Activated CD8-positive, alpha-beta memory T cell treated with anti-CD3 and anti-CD28 coated beads for 4 hours (primary cell): ENCODE data around the gene APOE.
"Not testable (repeated sequence)": the region's sequence is repeated elsewhere in the genome, so short reads cannot be mapped to it uniquely, and the experiment has no call there.

Source experiments
- DNase-seq, 2 donors: peaks; one replicate each; pipeline ENCODE4 v3.0.0-alpha.2; 2020; ENCODE audit warnings: low read depth in 2 of 2

APOE gene

DNA sequence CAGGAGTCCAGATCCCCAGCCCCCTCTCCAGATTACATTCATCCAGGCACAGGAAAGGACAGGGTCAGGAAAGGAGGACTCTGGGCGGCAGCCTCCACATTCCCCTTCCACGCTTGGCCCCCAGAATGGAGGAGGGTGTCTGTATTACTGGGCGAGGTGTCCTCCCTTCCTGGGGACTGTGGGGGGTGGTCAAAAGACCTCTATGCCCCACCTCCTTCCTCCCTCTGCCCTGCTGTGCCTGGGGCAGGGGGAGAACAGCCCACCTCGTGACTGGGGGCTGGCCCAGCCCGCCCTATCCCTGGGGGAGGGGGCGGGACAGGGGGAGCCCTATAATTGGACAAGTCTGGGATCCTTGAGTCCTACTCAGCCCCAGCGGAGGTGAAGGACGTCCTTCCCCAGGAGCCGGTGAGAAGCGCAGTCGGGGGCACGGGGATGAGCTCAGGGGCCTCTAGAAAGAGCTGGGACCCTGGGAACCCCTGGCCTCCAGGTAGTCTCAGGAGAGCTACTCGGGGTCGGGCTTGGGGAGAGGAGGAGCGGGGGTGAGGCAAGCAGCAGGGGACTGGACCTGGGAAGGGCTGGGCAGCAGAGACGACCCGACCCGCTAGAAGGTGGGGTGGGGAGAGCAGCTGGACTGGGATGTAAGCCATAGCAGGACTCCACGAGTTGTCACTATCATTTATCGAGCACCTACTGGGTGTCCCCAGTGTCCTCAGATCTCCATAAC is at the start of gene APOE:
APOE (plus strand) TSS at position 360 of the 724 bp plus-strand sequence. CDS start 829 bp downstream, outside the sequence.
- no peak for DNase-seq

DNA sequence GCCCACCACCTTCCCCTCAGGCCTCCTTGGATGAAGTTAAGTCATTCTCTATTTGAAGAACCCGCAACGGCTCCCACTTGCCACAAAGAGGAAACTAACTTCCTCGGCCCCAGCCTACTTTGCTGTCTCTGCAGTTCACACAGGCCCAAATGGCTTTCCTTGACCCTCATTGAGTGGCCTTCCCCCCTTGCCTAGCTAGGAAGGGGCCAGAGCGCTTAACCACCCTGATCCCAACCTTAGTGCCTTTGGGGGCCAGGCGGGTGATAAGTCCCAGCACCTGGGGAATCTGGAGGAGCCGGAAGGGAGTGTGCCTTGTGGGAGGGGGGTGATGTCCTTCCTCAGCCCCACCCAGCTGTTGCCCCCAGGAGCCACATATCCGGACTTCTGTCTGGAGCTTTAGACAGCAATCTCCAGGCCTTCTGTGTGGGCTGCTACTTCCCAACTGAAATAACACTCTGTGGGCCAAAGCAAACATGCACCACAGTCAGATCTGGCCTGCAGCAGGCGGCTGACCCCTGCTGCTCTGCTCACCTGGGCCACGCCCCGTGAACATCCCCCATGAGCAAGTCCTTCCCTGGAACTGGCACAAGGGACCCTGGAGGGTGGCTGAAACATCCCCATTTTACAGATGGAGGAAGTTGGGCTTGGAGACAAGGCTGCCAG is 49.0 kb upstream of the APOE start:
- DNase-seq, result no peak

DNA sequence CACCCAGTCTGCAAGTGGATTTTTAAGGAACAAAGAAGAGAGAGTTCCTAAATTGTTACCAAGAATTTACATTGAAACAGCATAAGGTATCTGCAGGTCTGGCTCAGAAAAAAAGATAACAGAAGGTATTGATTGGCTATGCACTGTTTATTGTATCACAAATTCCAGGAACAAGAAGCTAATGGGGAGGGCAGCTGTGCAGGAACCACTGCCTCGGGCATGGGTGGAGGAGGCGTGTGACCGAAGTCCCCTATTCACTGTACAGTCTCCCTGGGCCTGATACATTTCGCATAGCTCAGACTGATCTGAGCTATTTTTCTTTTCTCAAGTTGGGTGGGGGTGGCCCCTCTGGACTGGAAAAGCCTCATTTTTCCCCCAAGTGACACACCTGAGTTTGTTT is 47.8 kb upstream of the APOE start:
- DNase-seq, result no peak

DNA sequence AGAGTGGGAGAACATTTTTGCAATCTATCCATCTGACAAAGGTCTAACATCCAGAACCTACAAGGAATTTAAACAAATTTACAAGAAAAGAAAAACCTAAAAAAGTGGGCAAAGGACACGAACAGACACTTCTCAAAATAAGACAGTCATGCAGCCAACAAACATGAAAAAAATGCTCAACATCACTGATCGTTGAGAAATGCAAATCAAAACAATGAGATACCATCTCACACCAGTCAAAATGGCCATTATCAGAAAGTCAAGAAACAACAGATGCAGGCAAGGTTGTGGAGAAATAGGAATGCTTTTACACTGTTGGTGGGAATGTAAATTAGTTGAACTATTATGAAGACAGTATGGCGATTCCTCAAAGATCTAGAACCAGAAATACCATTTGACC is 44.0 kb upstream of the APOE start:
- not testable (repeated sequence) for DNase-seq

DNA sequence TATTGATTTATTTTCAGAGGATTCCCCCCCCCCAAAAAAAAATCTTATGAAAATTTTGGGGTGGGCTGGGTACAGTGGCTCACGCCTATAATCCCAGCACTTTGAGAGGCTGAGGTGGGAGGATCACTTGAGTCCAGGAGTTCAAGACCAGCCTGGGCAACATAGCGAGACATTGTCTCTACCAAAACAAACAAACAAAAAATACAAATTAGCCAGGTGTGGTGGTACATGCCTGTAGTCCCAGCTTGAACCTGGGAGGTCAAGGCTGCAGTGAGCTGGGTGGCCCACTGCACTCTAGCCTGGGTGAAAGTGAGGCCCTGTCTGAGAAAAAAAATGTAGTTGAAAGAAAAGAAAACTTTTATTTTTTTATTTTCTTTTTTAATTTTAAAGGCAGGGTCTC is 41.6 kb upstream of the APOE start:
- DNase-seq, result no peak

DNA sequence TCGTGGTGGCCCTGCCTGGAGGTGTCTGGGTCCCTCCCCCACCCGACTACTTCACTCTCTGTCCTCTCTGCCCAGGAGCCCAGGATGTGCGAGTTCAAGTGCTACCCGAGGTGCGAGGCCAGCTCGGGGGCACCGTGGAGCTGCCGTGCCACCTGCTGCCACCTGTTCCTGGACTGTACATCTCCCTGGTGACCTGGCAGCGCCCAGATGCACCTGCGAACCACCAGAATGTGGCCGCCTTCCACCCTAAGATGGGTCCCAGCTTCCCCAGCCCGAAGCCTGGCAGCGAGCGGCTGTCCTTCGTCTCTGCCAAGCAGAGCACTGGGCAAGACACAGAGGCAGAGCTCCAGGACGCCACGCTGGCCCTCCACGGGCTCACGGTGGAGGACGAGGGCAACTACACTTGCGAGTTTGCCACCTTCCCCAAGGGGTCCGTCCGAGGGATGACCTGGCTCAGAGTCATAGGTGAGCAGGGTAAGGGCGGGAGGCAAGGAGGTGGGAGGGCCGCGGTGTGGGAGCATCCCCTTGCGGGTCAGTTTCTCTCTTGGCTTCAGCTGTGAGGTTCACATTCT is 40.3 kb upstream of the APOE start:
- DNase-seq, result no peak

DNA sequence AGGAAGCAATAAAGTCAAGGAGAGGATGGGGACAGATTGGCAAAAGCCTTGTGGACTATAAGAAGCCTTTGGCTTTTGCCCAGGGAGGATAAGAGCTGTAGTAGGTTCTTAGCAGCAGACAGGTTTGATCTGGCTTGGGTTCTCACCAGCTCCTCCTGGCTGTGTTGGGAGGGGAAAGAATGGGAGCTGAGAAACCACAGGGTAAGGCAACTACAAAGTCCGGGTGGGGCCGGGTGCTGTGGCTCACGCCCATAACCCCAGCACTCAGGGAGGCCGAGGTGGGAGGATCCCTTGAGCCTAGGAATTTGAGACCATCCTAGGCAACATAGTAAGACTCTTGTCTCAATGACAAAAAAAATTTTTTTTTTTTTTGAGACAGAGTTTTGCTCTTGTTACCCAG is 38.9 kb upstream of the APOE start:
- no peak for DNase-seq

DNA sequence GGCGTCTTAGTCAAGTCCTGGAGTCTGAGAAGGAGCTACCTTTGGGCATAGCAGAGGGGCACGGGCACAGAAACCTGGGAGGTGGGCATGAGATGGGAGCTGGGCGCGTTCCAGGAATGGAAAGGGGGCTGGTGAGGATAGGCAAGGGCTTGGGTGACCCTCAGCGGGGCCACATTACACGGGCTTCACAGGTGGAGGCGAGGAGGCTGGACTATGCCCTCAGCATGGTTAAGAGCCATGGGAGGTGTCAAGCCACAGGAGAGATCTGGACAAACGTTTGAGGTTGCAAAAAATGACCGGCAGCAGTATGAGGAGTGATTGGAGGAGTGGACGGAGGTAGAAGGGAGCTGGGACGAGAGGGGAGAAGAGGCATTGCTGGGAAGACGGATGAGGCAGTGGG is 38.0 kb upstream of the APOE start:
- no peak for DNase-seq

DNA sequence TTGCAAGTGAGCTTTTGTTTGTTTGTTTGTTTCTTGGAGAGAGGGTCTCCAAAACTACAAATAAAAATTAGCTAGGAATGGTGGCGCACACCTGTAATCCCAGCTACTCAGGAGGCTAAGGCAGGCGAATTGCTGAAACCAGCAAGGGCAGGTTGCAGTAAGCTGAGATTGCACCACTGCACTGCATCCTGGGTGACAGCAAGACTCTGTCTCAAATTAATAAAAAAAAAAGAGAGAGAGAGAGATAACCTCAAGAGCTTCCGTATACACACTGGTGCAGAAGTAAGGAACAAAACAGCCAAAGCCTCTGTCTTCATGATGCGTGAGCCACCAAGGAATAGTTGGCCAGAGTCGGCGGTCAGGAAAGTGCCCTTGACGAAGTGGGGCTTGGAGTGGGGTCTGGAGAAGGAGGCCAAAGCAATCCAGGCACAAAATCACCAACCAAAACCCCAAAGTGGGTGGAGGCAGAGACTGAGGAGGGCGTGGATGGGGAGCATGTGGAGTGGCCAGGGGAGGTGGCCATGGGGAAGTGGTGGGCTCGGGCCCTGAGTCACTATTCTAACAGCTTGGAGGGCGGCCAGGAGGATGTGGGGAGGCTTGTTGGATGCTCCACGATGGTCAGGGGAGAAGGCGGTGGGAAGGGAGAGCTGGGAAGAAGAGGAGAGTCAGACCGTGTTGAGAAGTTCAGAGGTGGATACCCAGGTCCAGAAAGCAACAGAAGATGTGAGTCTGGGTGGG is 35.7 kb upstream of the APOE start:
- no peak for DNase-seq

DNA sequence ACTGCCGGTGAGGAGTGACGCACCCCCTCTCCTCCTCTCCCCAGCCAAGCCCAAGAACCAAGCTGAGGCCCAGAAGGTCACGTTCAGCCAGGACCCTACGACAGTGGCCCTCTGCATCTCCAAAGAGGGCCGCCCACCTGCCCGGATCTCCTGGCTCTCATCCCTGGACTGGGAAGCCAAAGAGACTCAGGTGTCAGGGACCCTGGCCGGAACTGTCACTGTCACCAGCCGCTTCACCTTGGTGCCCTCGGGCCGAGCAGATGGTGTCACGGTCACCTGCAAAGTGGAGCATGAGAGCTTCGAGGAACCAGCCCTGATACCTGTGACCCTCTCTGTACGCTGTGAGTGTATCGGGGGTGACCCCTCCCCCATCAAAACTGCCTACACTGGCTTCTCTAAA is 33.8 kb upstream of the APOE start:
- DNase-seq, result no peak

DNA sequence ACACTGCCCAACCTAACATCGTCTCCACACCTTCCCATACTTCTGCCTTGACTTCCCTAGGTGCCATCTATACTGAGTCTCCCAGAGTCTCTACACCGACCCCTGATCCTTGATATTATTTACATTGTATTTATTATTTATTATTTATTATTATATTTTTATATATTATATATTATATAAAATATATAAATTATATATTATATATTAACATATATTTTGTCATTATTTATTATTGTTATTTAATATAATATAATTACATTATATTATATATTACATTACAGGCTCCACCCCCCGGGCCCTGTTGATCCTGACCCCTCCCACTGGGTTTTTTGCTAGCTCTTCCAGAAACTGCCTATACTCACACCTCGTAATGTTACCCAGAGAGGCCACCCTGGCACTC is 32.9 kb upstream of the APOE start:
- no peak for DNase-seq

DNA sequence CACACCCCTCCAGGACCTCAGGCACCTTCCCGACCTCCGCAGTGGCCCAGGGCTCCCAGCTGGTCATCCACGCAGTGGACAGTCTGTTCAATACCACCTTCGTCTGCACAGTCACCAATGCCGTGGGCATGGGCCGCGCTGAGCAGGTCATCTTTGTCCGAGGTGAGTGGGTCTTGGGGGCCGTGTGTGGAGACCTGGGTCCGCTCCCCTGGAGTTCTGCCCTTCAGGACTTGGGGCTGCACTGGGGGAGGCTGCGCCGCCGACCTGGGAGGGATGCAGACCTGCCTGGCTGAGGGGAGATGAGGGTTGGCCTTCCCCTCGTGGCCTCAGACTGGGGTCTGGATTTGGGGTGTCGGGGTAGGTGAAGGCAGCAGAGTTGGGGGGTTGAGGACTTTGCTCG is 31.3 kb upstream of the APOE start:
- DNase-seq, result no peak

DNA sequence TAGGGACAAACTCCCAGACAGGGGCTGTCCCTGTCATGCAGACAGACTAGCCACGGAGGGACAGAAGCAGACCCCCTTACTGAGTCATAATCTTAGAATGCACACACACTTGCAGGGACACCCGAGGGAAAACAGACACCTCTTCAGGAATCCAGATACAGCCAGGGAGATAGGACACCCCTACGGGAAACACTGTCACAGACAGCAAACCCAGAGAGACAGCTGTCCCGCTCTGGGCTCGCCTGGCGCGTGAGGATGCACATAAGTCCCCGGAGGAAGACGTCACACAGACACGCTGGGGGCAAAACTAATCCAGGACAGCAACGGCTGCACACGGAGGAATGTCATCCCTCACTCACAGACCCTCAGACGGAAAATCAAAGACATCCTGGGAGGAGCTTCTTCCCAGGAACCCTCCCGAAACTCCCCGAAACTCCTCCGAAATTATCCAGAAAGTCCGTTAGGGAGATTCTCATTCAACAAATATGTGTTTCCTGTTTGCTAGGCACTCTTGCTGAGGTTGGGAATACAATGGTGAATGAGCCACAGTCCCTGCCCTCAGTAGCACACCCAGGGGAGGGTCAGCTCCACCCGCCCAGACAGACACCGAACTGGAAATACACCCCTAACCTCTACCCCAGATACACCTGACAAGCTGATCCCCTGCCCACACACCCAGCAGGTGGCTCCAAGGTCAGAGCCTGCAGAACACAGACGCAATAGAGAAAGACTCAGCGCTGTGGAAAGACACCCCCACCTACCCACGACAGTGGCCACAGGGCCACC is 29.7 kb upstream of the APOE start:
- no peak for DNase-seq

DNA sequence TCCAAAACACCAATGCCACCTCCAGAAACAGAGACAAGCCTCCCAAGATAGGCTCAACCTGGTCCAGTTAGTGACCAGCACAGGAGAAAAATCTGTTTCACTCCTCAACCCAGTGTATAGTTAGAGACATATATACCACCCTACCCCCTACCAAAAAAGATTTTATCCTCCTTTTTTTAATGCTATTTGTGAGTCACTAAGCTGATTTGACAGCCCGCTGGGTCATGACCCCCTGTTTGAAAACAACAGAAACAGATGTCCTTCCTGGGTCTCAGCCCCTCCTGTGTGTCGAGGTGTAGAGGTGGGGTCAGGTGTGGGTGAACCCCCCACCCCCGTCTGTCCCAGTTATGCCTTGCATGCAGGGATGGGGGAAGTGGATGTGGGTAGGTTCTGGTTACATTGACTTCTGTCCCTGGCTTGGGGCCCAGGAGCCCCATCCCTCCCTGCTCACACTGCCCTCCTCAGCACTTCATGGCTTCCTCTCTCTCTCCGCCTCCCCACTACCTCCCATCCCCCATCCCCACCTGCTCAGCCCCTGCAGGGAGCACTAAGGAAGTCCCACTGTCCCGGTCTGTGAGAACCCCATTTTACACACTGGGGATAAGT is 28.6 kb upstream of the APOE start:
- DNase-seq, result no peak

DNA sequence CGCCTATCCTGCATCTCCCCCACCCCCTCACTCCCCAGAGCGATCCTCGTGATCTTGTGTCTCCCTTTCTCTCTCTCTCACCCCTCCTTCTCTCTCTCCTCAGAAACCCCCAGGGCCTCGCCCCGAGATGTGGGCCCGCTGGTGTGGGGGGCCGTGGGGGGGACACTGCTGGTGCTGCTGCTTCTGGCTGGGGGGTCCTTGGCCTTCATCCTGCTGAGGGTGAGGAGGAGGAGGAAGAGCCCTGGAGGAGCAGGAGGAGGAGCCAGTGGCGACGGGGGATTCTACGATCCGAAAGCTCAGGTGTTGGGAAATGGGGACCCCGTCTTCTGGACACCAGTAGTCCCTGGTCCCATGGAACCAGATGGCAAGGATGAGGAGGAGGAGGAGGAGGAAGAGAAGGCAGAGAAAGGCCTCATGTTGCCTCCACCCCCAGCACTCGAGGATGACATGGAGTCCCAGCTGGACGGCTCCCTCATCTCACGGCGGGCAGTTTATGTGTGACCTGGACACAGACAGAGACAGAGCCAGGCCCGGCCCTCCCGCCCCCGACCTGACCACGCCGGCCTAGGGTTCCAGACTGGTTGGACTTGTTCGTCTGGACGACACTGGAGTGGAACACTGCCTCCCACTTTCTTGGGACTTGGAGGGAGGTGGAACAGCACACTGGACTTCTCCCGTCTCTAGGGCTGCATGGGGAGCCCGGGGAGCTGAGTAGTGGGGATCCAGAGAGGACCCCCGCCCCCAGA is 27.3 kb upstream of the APOE start:
- DNase-seq, result no peak

DNA sequence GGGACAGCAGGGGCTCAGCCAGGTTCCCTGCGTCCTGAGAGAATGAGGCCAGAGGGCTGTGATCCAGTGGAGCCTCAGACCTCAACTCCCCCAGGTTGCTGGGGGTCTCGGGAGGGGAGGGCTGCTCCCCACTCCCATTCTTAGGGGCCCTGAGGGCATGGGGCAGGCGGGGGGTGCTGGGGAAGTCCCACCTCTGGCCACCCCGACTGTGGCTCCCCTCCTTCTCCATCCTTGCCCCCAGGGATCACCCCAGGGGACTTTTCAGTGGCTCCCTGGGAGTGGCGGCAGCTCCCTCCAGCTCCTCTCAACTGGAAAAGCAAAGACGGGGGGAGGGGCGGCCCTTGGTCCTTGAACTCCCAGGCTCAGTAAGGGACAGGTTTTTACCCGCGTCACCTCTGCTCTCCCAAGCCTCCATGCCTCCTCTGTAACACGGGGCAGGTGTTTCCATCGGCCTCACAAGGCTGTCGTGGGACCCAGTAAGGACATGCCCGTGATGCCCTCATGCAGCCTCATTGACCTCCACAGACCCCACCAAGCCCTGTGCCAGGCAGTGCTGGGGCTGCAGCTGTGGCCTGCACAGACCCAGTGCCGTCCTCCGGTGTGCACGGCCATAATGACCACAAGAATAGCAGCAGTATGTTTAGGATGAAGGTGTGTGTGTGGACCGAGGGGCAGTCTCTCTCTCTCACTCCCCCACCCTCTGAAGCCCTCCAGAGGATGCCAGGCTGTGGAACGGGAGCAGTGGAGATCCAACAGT is 26.1 kb upstream of the APOE start:
- DNase-seq, result no peak

DNA sequence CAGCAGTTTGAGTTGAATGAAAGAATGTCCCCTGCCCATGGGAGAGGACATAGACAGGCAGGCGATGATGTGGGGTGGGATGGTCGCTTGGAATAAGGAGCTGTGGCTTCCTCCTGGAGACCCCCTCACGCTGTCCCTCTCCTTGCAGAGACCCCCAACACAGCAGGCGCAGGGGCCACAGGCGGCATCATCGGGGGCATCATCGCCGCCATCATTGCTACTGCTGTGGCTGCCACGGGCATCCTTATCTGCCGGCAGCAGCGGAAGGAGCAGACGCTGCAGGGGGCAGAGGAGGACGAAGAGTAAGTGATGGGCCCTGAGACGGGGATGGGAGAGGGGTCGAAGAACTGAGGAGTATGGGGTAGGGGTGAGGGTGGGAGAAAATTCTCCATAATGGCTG is 23.5 kb upstream of the APOE start:
- no peak for DNase-seq

DNA sequence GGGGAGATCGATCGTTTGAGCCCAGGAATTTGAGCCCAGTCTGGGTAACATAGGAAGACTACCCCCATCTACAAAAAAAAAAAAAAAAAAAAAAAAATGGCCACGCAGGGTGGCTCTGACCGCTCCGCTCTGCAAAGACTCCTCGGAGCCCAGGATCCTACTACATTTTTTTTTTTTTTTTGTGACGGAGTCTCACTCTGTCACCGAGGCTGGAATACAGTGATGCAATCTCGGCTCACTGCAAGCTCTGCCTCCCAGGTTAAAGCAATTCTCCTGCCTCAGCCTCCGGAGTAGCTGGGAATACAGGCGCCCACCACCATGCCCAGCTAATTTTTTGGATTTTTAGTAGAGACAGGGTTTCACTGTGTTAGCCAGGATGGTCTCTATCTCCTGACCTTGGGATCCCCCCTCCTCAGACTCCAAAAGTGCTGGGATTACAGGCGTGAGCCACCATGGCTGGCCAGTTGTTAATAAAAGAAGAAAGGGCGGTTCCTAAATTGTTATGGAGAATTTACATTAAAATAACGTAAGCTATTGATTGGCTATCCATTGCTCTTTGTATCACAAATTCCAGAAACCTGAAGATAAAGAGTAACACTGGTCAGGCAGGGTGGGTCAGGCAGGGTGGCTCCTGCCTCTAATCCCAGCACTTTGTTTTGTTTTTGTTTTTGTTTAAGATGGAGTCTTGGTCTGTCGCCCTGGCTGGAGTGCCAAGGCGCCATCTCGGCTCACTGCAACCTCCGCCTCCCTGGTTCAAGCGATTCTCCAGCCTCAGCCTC is 22.8 kb upstream of the APOE start:
- DNase-seq, result not testable (repeated sequence)

DNA sequence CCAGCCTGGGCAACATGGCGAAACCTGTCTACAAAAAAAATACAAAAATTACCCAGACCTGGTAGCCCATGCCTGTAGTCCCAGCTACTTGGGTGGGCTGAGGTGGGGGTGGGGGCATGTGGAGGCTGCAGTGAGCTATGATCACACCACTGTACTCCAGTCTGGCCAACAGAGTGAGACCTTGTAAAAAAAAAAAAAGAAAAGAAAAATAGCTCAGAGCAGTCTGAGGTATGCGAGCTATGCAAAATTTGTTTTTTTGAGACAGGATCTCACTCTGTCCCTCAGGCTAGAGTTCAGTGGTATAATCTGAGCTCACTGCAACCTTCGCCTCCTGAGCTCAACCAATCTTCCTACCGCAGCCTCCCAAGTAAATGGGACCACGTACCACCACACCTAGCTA is 21.7 kb upstream of the APOE start:
- no peak for DNase-seq
